ENCODE data around the gene OSBPL3.

The OSBPL3 gene

DNA sequence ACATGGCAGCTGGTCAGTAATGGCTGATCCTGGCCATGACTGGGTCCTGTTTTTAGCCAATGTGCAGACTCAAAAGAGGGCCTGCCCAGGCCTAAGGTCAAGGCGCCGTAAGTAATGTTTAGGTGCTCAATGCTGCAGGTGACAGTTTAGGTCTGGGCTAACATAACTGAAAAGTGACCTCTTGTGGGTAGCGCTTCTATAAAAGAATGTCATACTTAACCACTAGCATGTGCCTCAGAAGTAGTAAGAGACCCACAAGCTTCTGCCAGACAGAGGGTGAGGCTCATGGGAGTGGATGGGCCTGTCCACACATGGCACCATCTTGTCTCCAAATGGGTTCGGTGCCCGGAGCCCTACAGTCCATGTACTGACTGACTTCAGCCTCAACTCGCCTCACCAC is 132.2 kb downstream of the OSBPL3 start:
- H3K4me3 ChIP-seq (ENCODE audit: low read length): no peak overlapping the region
- DNase-seq (ENCODE audit: low read depth, low spot score): no peak

- no peak overlapping the region for H3K4me3 ChIP-seq (ENCODE audit: low read length)
- no peak for DNase-seq (ENCODE audit: low read depth, low spot score)
Measured at GRCh38 chr7:24843821-24844434, 136.1 kb downstream of the OSBPL3 start.

GRCh38 chr7:24842449-24843241 is 137.3 kb downstream of the OSBPL3 start:
- DNase-seq (ENCODE audit: low read depth, low spot score): no peak
- H3K4me3 ChIP-seq (ENCODE audit: low read length): no peak overlapping the region

DNA sequence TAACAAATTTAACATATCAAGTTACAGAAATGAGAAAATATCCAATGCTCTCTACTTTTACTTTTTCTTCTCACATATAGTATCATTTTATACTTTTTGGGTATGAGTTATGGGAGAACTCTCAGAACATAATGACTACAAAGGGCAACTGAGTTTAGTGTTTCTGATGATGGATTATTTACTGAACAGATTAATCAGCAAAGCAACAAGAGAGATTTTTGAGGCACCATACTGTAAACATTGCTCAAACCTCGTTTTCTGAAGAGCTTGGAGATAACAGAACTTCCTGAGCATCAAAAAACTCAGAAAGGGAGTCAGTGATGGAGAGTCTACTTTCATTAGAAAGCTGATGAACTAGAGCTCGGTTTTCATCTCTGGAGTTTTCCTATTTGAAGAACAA is 137.9 kb downstream of the OSBPL3 start:
- H3K4me3 ChIP-seq (ENCODE audit: low read length): no peak overlapping the region
- no peak for DNase-seq (ENCODE audit: low read depth, low spot score)

- no peak overlapping the region for H3K4me3 ChIP-seq (ENCODE audit: low read length)
- DNase-seq (ENCODE audit: low read depth, low spot score): no peak
Measured at GRCh38 chr7:24840563-24840962, 139.4 kb downstream of the OSBPL3 start.

GRCh38 chr7:24836084-24836483 is 143.9 kb downstream of the OSBPL3 start:
- DNase-seq (ENCODE audit: low read depth, low spot score): peak; percentile 12
- no peak overlapping the region for H3K4me3 ChIP-seq (ENCODE audit: low read length)

DNA sequence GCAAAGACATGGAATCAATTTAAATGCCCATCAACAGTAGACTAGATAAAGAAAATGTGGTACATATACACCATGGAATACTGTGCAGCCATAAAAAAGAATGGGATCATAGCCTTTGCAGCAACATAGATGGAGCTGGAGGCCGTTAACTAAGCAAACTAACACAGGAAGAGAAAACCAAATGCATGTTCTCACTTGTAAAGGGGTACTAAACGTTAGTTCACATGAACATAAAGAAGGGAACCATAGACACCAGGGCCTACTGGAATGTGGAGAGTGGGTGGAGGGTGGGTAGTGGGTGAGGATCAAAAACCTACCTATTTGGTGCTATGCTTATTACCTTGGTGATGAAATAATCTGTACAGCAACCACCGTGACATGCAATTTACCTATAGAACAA is 144.3 kb downstream of the OSBPL3 start:
- no peak overlapping the region for H3K4me3 ChIP-seq (ENCODE audit: low read length)
- no peak for DNase-seq (ENCODE audit: low read depth, low spot score)

DNA sequence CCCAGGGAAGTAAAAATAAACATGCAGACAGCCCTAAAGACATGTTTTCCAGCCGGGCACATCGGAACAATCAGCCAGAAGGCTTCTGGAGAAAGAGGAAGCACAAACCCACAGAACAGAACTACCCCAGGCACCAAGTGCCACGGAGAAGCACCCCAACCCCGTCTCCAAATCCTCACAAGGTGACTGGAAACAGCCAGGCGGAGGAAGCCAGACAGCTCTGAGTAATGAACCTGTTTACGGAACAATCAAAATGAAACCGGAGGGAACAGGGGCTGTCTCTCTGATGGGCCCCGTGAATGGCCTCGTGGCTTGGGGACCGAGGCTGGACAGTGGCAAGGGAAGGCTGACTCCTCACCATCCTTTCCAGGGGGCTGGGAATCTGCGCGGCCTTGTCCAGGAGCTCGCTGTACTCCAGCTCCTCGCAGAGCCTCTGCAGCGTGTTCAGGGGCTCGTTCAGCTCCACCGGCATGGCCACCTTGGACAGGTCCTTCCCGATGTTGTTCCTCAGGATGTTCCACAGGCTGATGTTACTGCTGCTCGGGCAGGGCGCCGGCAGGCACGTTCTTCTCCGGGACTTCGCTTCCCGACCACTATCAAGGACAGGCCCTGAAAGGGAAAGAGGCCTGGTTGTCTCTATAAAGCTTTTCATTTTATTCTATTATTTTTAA is 145.7 kb downstream of the OSBPL3 start:
- DNase-seq (ENCODE audit: low read depth, low spot score): no peak
- H3K4me3 ChIP-seq (ENCODE audit: low read length): no peak overlapping the region

GRCh38 chr7:24833549-24833948 is 146.4 kb downstream of the OSBPL3 start:
- DNase-seq (ENCODE audit: low read depth, low spot score): no peak
- H3K4me3 ChIP-seq (ENCODE audit: low read length): no peak overlapping the region

- H3K4me3 ChIP-seq (ENCODE audit: low read length): no peak overlapping the region
- no peak for DNase-seq (ENCODE audit: low read depth, low spot score)
Measured at GRCh38 chr7:24831240-24831639, 148.7 kb downstream of the OSBPL3 start.

- H3K4me3 ChIP-seq (ENCODE audit: low read length): no peak overlapping the region
- DNase-seq (ENCODE audit: low read depth, low spot score): no peak
Measured at GRCh38 chr7:24830440-24831050, 149.4 kb downstream of the OSBPL3 start.

DNA sequence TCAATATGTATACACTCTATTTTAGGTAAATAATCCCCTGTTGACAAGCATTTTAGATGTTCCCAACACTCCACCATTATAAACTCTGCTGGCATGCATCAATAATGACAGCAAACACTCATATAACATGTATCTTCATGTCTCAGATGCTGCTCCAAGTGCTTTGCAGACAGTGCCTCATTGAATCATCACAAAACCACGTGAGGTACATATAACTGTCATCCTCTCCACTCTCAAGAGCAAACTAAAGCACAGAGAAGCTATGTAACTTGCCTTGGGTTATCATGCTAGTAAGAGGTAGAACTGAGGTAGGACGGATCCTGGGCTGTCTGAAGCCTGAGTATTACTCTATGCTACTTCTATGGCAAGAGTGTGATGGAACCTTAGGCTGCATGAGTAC is 150.2 kb downstream of the OSBPL3 start:
- DNase-seq (ENCODE audit: low read depth, low spot score): no peak
- H3K4me3 ChIP-seq (ENCODE audit: low read length): no peak overlapping the region

- H3K4me3 ChIP-seq (ENCODE audit: low read length): no peak overlapping the region
- DNase-seq (ENCODE audit: low read depth, low spot score): no peak
Measured at GRCh38 chr7:24828891-24829661, 150.9 kb downstream of the OSBPL3 start.

GRCh38 chr7:24827589-24827988 is 152.4 kb downstream of the OSBPL3 start:
- no peak for DNase-seq (ENCODE audit: low read depth, low spot score)
- no peak overlapping the region for H3K4me3 ChIP-seq (ENCODE audit: low read length)

- no peak for DNase-seq (ENCODE audit: low read depth, low spot score)
- no peak overlapping the region for H3K4me3 ChIP-seq (ENCODE audit: low read length)
Measured at GRCh38 chr7:24827027-24827426, 153.0 kb downstream of the OSBPL3 start.

GRCh38 chr7:24826662-24827020 is 153.3 kb downstream of the OSBPL3 start:
- no peak overlapping the region for H3K4me3 ChIP-seq (ENCODE audit: low read length)
- peak; percentile 66 for DNase-seq (ENCODE audit: low read depth, low spot score)

- no peak overlapping the region for H3K4me3 ChIP-seq (ENCODE audit: low read length)
- DNase-seq (ENCODE audit: low read depth, low spot score): no peak
Measured at GRCh38 chr7:24825931-24826661, 153.9 kb downstream of the OSBPL3 start.

GRCh38 chr7:24825381-24825794 is 154.6 kb downstream of the OSBPL3 start:
- DNase-seq (ENCODE audit: low read depth, low spot score): no peak

DNA sequence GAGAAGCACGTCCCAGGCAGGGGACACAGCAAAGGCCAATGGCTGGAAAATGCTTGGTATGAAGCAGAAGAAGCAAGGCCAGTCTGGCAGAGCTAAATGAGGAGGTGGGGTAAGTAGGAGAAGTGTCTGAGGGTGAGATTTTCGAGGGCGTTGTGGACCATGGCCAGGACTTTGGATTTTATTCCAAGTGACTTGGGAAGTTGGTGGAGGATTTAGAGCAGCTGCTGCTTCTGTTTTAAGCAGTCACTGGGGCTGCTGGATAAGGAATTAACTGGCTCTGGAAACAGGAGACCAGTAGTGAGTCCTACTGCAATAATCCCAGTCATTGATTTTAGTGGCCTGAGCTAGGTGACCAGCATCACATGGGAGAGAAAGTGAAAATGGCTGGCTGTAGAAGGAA is 155.1 kb downstream of the OSBPL3 start:
- no peak overlapping the region for H3K4me3 ChIP-seq (ENCODE audit: low read length)
- no peak for DNase-seq (ENCODE audit: low read depth, low spot score)

More at GRCh38 chr7:24825381-24825794, 154.6 kb downstream of the OSBPL3 start:
- no peak overlapping the region for H3K4me3 ChIP-seq (ENCODE audit: low read length)

Measured in Jurkat, Clone E6-1 (cell line).